ENCODE results near the gene CALB2.

- no peak for TF ChIP-seq EGR1 (IDR thresholded peaks at IDR 0.05)
- TF ChIP-seq TAF1 (IDR thresholded peaks at IDR 0.05; ENCODE audit: low read depth): no peak
- TF ChIP-seq TEAD4 (IDR thresholded peaks at IDR 0.05): no peak
- no peak for TF ChIP-seq EP300 (IDR thresholded peaks at IDR 0.05; ENCODE audit: borderline replicate concordance)
- no peak for TF ChIP-seq CREB1 (IDR thresholded peaks at IDR 0.05; ENCODE audit: low read depth)
- no peak for TF ChIP-seq MAX (IDR thresholded peaks at IDR 0.05)
- TF ChIP-seq YY1 (IDR thresholded peaks at IDR 0.05; ENCODE audit: low read depth): no peak
- TF ChIP-seq CEBPB (IDR thresholded peaks at IDR 0.05): no peak
- TF ChIP-seq, protein P1, sequence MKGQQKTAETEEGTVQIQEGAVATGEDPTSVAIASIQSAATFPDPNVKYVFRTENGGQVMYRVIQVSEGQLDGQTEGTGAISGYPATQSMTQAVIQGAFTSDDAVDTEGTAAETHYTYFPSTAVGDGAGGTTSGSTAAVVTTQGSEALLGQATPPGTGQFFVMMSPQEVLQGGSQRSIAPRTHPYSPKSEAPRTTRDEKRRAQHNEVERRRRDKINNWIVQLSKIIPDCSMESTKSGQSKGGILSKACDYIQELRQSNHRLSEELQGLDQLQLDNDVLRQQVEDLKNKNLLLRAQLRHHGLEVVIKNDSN (IDR thresholded peaks at IDR 0.05): peak; percentile 50
- no peak for TF ChIP-seq NFIC (IDR thresholded peaks at IDR 0.05)
- no peak for TF ChIP-seq FOXM1 (IDR thresholded peaks at IDR 0.05; ENCODE audit: borderline replicate concordance, low read depth)
These were observed 18.1 kb downstream of the CALB2 start for GRCh38 chr16:71376465-71377157.

Measured in Ishikawa (cell line).